Nephron progenitor cell (in vitro differentiated cells): ENCODE results near the gene ANKMY1.

Experiments
- DNase-seq: peaks from one replicate; pipeline ENCODE4 v3.0.0; 2021
- H3K27ac Mint-ChIP-seq: 2 replicates; pipeline ENCODE4 v1.8.0; 2021; ENCODE audit warnings: mild to moderate bottlenecking, moderate library complexity, mixed read lengths
- H3K27me3 Mint-ChIP-seq: 2 replicates; pipeline ENCODE4 v1.8.0; 2021; ENCODE audit warnings: mild to moderate bottlenecking, low read depth, mixed read lengths; ENCODE audit not compliant: poor library complexity
- H3K36me3 Mint-ChIP-seq: 2 replicates; pipeline ENCODE4 v1.8.0; 2021; ENCODE audit warnings: low read depth, mixed read lengths
- H3K4me1 Mint-ChIP-seq: 2 replicates; pipeline ENCODE4 v1.8.0; 2021; ENCODE audit warnings: mixed read lengths
- H3K4me3 Mint-ChIP-seq: 2 replicates; pipeline ENCODE4 v1.8.0; 2021; ENCODE audit warnings: mild to moderate bottlenecking, moderate library complexity, mixed read lengths
- H3K9me3 Mint-ChIP-seq: 2 replicates; pipeline ENCODE4 v1.8.0; 2021; ENCODE audit warnings: mild to moderate bottlenecking, moderate library complexity, mixed read lengths
- CTCF ChIP-seq: fragments of 200-600 bp; sonication (generic); IDR thresholded peaks from 2 replicates; pipeline ENCODE4 v1.5.0; 2021; ENCODE audit warnings: antibody characterized with exemption

ANKMY1 gene

GRCh38 chr2:240480834-240481623, 76.8 kb downstream of the ANKMY1 start:
- Mint-ChIP-seq H3K36me3 (no peaks in the 10 kb centered on the region), H3K27ac (no peak overlapping the region), H3K4me3 (no peak overlapping the region), H3K4me1 (peaks cover 21% of the 10 kb centered on the region), H3K27me3 (peaks cover 8% of the 10 kb centered on the region), H3K9me3 (peaks cover 30% of the 10 kb centered on the region)
- TF ChIP-seq CTCF = no peak
- DNase-seq = no peak

DNA sequence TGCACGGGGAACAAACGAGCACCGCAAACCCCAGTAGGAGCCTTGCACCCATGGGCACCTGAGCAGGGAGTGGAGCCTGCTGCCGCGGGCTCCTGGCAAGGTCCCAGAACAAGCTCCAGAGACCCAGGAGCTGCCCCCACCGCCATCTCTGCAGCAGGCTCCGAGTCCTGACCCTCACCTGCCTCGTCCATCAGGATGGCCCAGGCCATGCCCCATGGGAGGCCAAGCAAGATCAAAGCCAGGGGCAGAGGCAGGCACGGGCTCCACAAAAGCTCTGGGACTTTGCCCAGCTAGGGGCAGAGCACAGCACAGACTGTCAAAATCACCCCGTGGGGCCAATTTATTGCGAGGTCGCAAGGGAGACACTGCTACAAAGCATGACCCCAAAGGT, 78.7 kb downstream of the ANKMY1 start:
- peaks cover 21% of the 10 kb centered on the region for H3K4me1 Mint-ChIP-seq
- no peak for TF ChIP-seq CTCF
- no peak overlapping the region for H3K4me3 Mint-ChIP-seq
- H3K36me3 Mint-ChIP-seq = peaks cover 6% of the 10 kb centered on the region
- H3K9me3 Mint-ChIP-seq = peaks cover 29% of the 10 kb centered on the region
- H3K27me3 Mint-ChIP-seq = peaks cover 5% of the 10 kb centered on the region
- no peak overlapping the region for H3K27ac Mint-ChIP-seq
- no peak for DNase-seq

DNA sequence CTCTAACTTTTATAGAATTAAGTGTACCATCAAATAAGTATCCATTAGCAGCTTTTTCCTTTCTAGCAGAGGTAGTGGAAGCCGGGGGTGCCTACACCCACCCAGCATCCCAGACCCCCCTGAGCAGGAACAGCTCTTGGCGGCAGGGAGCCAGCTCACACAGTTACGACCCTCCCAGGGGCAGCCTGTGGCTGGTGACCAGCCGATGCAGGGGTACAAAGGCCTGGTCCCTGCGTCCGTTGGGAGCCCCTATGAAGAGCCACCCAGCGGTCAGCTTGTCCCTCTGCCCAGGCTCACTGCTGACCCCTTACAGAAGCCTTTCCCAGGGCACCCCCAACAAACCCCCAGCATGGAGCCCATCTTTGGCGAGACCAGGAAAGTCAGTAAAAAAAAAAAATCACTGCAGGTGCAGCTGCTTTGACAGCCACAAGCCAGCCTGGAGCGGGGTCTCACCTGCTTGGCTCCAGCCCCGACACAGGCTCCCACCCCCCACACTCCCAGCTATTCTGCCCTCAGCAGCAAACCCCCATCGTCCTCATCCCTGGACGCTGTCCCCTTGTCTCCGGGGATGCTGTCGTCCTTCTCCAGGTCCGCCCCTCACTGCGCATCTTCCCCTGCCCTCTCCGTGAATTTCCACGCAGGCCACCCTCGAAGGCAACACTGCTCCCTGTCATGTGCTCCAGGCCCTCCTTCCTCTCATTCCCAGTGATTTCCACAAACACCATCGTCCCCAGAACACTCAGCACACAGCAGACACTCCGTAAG, 79.3 kb downstream of the ANKMY1 start:
- Mint-ChIP-seq H3K27ac (no peak overlapping the region), H3K36me3 (peaks cover 10% of the 10 kb centered on the region)

GRCh38 chr2:240477916-240478315, 79.9 kb downstream of the ANKMY1 start:
- no peak overlapping the region for H3K4me3 Mint-ChIP-seq
- TF ChIP-seq CTCF = no peak
- DNase-seq = no peak
- peaks cover 21% of the 10 kb centered on the region for H3K4me1 Mint-ChIP-seq
- peaks cover 17% of the 10 kb centered on the region for H3K36me3 Mint-ChIP-seq
- no peaks in the 10 kb centered on the region for H3K27me3 Mint-ChIP-seq
- H3K9me3 Mint-ChIP-seq = peaks cover 31% of the 10 kb centered on the region
- no peak overlapping the region for H3K27ac Mint-ChIP-seq

More for the DNA sequence above, 79.3 kb downstream of the ANKMY1 start:
- Mint-ChIP-seq H3K9me3 (peaks cover 28% of the 10 kb centered on the region), H3K4me3 (no peak overlapping the region), H3K4me1 (peaks cover 21% of the 10 kb centered on the region), H3K27me3 (peaks cover 3% of the 10 kb centered on the region)
- TF ChIP-seq CTCF = no peak
- DNase-seq = no peak

GRCh38 chr2:240473211-240473610, 84.6 kb downstream of the ANKMY1 start:
- DNase-seq = no peak
- peaks cover 23% of the 10 kb centered on the region for H3K4me1 Mint-ChIP-seq
- H3K4me3 Mint-ChIP-seq = no peak overlapping the region
- no peak overlapping the region for H3K27ac Mint-ChIP-seq
- TF ChIP-seq CTCF = no peak
- peaks cover 22% of the 10 kb centered on the region for H3K36me3 Mint-ChIP-seq
- H3K27me3 Mint-ChIP-seq = no peaks in the 10 kb centered on the region
- H3K9me3 Mint-ChIP-seq = peaks cover 47% of the 10 kb centered on the region
